Neural cell (in vitro differentiated cells): Measurements from ENCODE around the gene USP9X. TPM values are rescaled to one million over a fixed set of nuclear protein-coding genes. Genes with fewer than 3 reads are reported as not detected.

ENCODE experiments used
- H2AFZ ChIP-seq: fragments of 200-600, 300-800 bp; sonication (generic), shearing (Covaris generic); 2 replicates; pipeline ENCODE4 v1.6.0; 2014; ENCODE audit warnings: low read depth, mild to moderate bottlenecking, antibody characterized with exemption, low read length, moderate library complexity
- H3F3A ChIP-seq: fragments of 200-600 bp; shearing (Covaris generic); 2 replicates; pipeline ENCODE4 v1.6.1; 2016; ENCODE audit warnings: mild to moderate bottlenecking, moderate library complexity, mixed read lengths, antibody characterized with exemption, low read length; ENCODE audit not compliant: insufficient read depth, poor library complexity, severe bottlenecking
- H3K27ac ChIP-seq: fragments of 200-600, 300-800 bp; sonication (generic), shearing (Covaris generic); 2 replicates; pipeline ENCODE4 v1.5.1; 2014; ENCODE audit warnings: mild to moderate bottlenecking, low read length, moderate library complexity
- H3K27me3 ChIP-seq: fragments of 300-800, 200-600 bp; sonication (generic), shearing (Covaris generic); 2 replicates; pipeline ENCODE4 v1.6.0; 2014; ENCODE audit warnings: mild to moderate bottlenecking, low read depth, low read length, moderate library complexity; ENCODE audit not compliant: insufficient read depth
- H3K36me3 ChIP-seq: fragments of 300-800, 200-600 bp; sonication (generic), shearing (Covaris generic); 2 replicates; pipeline ENCODE4 v1.5.1; 2014; ENCODE audit warnings: mild to moderate bottlenecking, antibody characterized with exemption, low read length, moderate library complexity; ENCODE audit not compliant: insufficient read depth
- H3K4me2 ChIP-seq: fragments of 300-800, 200-600 bp; sonication (generic), shearing (Covaris generic); 2 replicates; pipeline ENCODE4 v1.6.0; 2014; ENCODE audit warnings: mild to moderate bottlenecking, low read length
- H3K4me3 ChIP-seq: fragments of 300-800, 200-600 bp; sonication (generic), shearing (Covaris generic); 2 replicates; pipeline ENCODE4 v1.5.1; 2014; ENCODE audit warnings: mild to moderate bottlenecking, low read length, moderate library complexity
- H3K79me2 ChIP-seq: fragments of 200-600 bp; shearing (Covaris generic); replicated peaks from 2 replicates; pipeline ENCODE4 v1.6.0; 2014; ENCODE audit warnings: mild to moderate bottlenecking, low read length, moderate library complexity; ENCODE audit not compliant: insufficient read depth
- H3K9ac ChIP-seq: fragments of 300-800, 200-600 bp; sonication (generic), shearing (Covaris generic); 2 replicates; pipeline ENCODE4 v1.6.1; 2016; ENCODE audit warnings: mild to moderate bottlenecking, low read length, mixed read lengths
- H3K9me2 ChIP-seq: fragments of 200-600 bp; shearing (Covaris generic); 2 replicates; pipeline ENCODE4 v1.6.1; 2016; ENCODE audit warnings: mild to moderate bottlenecking, low read length, mixed read lengths; ENCODE audit not compliant: insufficient read depth
- H3K9me3 ChIP-seq: fragments of 200-600, 300-800 bp; sonication (generic), shearing (Covaris generic); 2 replicates; pipeline ENCODE4 v1.6.1; 2016; ENCODE audit warnings: mild to moderate bottlenecking, mixed run types, low read length, moderate library complexity, mixed read lengths
- H4K20me1 ChIP-seq: fragments of 200-600 bp; shearing (Covaris generic); 2 replicates; pipeline ENCODE4 v1.6.1; 2016; ENCODE audit warnings: mild to moderate bottlenecking, mixed run types; ENCODE audit not compliant: insufficient read depth
- CTCF ChIP-seq: fragments of 450-650 bp; IDR thresholded peaks from 2 replicates; pipeline ENCODE4 v1.5.1; 2014; ENCODE audit warnings: antibody characterized with exemption, mild to moderate bottlenecking, moderate library complexity; ENCODE audit not compliant: poor library complexity, severe bottlenecking
- EP300 ChIP-seq: fragments of 450-650 bp; conservative IDR thresholded peaks from 2 replicates; pipeline ENCODE4 v1.6.1; 2014; ENCODE audit warnings: antibody characterized with exemption, mild to moderate bottlenecking, moderate library complexity; ENCODE audit not compliant: poor library complexity, severe bottlenecking
- EZH2 ChIP-seq: fragments of 200-600, 300-800 bp; shearing (Covaris generic), sonication (generic); IDR thresholded peaks from 2 replicates; pipeline ENCODE4 v1.6.1; 2014; ENCODE audit warnings: antibody characterized with exemption, low read length, borderline replicate concordance, mild to moderate bottlenecking; ENCODE audit not compliant: insufficient read depth, poor library complexity, severe bottlenecking
- MXI1 ChIP-seq: fragments of 450-650 bp; conservative IDR thresholded peaks from 2 replicates; pipeline ENCODE4 v1.6.1; 2014; ENCODE audit warnings: antibody characterized with exemption, mild to moderate bottlenecking; ENCODE audit not compliant: poor library complexity, severe bottlenecking
- POLR2AphosphoS5 ChIP-seq: IDR thresholded peaks from 2 replicates; pipeline ENCODE4 v1.6.1; 2012
- RAD21 ChIP-seq: fragments of 450-650 bp; conservative IDR thresholded peaks from 2 replicates; pipeline ENCODE4 v1.6.1; 2014; ENCODE audit warnings: antibody characterized with exemption, mild to moderate bottlenecking, moderate library complexity
- SMC3 ChIP-seq: fragments of 450-650 bp; conservative IDR thresholded peaks from 2 replicates; pipeline ENCODE4 v1.6.1; 2014; ENCODE audit warnings: antibody characterized with exemption, mild to moderate bottlenecking, moderate library complexity; ENCODE audit not compliant: poor library complexity
- TAF1 ChIP-seq: IDR thresholded peaks from 2 replicates; pipeline ENCODE4 v1.6.1; 2012; ENCODE audit warnings: low read depth
- polyA plus RNA-seq: library from polyadenylated mRNA; depleted of rRNA; stranded (reverse); fragments of >200 nt; gene quantifications from 2 replicates; pipeline ENCODE4 v1.2.3, GENCODE V29; 2014
- TF ChIP-seq, protein P1 (sequence below): IDR thresholded peaks from 2 replicates; pipeline ENCODE4 v1.6.1; 2012; ENCODE audit warnings: borderline replicate concordance

Gene USP9X
- polyA plus RNA-seq, 1 donor from 2014 or later = 36.1 TPM

- Histone ChIP-seq H3K9me2 (no peaks in the 10 kb centered on the region), H2AFZ (no peak overlapping the region), H3F3A (no peaks in the 10 kb centered on the region), H4K20me1 (no peaks in the 10 kb centered on the region), H3K4me2 (no peak overlapping the region), H3K79me2 (no peaks in the 10 kb centered on the region), H3K9ac (no peak overlapping the region), H3K4me3 (no peak overlapping the region), H3K9me3 (no peaks in the 10 kb centered on the region), H3K27me3 (no peaks in the 10 kb centered on the region), H3K27ac (no peak overlapping the region), H3K36me3 (no peaks in the 10 kb centered on the region)
- TF ChIP-seq RAD21 = no peak
- no peak for TF ChIP-seq TAF1
- no peak for TF ChIP-seq POLR2AphosphoS5
- no peak for TF ChIP-seq MXI1
Observed at GRCh38 chrX:41047878-41048534, 37.2 kb upstream of the USP9X start.

GRCh38 chrX:41050359-41050758, 34.9 kb upstream of the USP9X start:
- H3F3A ChIP-seq = no peaks in the 10 kb centered on the region
- no peak overlapping the region for H3K27ac ChIP-seq
- H3K27me3 ChIP-seq = no peaks in the 10 kb centered on the region
- no peak overlapping the region for H2AFZ ChIP-seq
- no peaks in the 10 kb centered on the region for H3K9me3 ChIP-seq
- no peak overlapping the region for H3K4me3 ChIP-seq
- no peaks in the 10 kb centered on the region for H3K36me3 ChIP-seq
- H3K4me2 ChIP-seq = no peak overlapping the region
- H3K9ac ChIP-seq = no peak overlapping the region
- TF ChIP-seq MXI1 (no peak), TAF1 (no peak), EP300 (no peak), POLR2AphosphoS5 (no peak), CTCF (no peak), EZH2 (no peak), SMC3 (no peak), RAD21 (no peak)
- TF ChIP-seq, protein P1, sequence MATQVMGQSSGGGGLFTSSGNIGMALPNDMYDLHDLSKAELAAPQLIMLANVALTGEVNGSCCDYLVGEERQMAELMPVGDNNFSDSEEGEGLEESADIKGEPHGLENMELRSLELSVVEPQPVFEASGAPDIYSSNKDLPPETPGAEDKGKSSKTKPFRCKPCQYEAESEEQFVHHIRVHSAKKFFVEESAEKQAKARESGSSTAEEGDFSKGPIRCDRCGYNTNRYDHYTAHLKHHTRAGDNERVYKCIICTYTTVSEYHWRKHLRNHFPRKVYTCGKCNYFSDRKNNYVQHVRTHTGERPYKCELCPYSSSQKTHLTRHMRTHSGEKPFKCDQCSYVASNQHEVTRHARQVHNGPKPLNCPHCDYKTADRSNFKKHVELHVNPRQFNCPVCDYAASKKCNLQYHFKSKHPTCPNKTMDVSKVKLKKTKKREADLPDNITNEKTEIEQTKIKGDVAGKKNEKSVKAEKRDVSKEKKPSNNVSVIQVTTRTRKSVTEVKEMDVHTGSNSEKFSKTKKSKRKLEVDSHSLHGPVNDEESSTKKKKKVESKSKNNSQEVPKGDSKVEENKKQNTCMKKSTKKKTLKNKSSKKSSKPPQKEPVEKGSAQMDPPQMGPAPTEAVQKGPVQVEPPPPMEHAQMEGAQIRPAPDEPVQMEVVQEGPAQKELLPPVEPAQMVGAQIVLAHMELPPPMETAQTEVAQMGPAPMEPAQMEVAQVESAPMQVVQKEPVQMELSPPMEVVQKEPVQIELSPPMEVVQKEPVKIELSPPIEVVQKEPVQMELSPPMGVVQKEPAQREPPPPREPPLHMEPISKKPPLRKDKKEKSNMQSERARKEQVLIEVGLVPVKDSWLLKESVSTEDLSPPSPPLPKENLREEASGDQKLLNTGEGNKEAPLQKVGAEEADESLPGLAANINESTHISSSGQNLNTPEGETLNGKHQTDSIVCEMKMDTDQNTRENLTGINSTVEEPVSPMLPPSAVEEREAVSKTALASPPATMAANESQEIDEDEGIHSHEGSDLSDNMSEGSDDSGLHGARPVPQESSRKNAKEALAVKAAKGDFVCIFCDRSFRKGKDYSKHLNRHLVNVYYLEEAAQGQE = no peak
- no peaks in the 10 kb centered on the region for H3K9me2 ChIP-seq
- no peaks in the 10 kb centered on the region for H3K79me2 ChIP-seq
- no peaks in the 10 kb centered on the region for H4K20me1 ChIP-seq
